ENCODE data around the gene SHISA9.

SHISA9 gene

DNA sequence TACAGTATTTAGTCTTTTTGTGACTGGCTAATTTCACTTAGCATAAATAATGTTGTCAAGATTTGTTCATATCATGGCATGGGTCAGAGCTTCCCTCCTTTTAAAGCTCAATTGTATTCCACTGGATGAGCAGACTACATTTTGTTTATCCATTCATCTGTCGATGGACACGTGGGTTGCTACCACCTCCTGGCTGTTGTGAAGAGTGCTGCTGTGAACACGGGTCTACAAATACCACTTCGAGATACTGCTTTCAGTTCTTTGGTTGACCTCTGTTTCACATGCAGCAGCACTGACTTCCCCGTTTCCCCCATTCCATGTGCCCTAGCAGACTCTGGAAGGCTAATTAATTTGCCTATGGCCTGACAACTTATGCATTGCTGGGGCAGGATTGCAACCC is 285.4 kb downstream of the SHISA9 start:
- TF ChIP-seq SIN3A (IDR thresholded peaks at IDR 0.05; ENCODE audit: borderline replicate concordance, insufficient read depth, low read length) (no peak), FOXP2 (optimal IDR thresholded peaks at IDR 0.05; ENCODE audit: borderline replicate concordance, extremely low read depth, extremely low read length, insufficient read depth) (no peak), POLR2AphosphoS5 (IDR thresholded peaks at IDR 0.05; ENCODE audit: low read depth, low read length) (no peak), TAF1 (IDR thresholded peaks at IDR 0.05; ENCODE audit: borderline replicate concordance, insufficient read depth, low read length) (no peak)
- TF ChIP-seq, protein P1, sequence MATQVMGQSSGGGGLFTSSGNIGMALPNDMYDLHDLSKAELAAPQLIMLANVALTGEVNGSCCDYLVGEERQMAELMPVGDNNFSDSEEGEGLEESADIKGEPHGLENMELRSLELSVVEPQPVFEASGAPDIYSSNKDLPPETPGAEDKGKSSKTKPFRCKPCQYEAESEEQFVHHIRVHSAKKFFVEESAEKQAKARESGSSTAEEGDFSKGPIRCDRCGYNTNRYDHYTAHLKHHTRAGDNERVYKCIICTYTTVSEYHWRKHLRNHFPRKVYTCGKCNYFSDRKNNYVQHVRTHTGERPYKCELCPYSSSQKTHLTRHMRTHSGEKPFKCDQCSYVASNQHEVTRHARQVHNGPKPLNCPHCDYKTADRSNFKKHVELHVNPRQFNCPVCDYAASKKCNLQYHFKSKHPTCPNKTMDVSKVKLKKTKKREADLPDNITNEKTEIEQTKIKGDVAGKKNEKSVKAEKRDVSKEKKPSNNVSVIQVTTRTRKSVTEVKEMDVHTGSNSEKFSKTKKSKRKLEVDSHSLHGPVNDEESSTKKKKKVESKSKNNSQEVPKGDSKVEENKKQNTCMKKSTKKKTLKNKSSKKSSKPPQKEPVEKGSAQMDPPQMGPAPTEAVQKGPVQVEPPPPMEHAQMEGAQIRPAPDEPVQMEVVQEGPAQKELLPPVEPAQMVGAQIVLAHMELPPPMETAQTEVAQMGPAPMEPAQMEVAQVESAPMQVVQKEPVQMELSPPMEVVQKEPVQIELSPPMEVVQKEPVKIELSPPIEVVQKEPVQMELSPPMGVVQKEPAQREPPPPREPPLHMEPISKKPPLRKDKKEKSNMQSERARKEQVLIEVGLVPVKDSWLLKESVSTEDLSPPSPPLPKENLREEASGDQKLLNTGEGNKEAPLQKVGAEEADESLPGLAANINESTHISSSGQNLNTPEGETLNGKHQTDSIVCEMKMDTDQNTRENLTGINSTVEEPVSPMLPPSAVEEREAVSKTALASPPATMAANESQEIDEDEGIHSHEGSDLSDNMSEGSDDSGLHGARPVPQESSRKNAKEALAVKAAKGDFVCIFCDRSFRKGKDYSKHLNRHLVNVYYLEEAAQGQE (IDR thresholded peaks at IDR 0.05; ENCODE audit: insufficient read depth in 1 of 2, low read depth in 2 of 2, low read length in 2 of 2) = no peak

DNA sequence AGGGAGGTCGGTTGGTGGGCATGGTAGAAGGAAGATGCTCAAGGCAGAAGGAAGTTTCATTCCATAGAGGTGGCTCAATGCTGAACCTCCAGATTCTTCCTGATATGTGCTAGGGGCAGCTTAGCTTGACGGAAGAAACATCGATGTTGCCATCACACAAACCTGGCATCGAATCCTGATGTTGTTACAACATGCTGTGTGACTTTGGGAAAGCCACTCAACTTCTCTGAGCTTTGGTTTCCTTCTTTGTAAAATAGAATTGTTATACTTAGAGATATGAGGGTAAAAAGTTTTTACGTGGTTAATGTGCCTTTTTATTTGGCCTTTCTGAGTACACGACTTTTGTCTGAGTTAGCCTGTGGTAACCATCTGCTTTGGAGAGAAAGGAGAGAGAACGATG is 287.9 kb downstream of the SHISA9 start:
- TF ChIP-seq FOXP2 (optimal IDR thresholded peaks at IDR 0.05; ENCODE audit: borderline replicate concordance, extremely low read depth, extremely low read length, insufficient read depth) = no peak
- no peak for TF ChIP-seq POLR2AphosphoS5 (IDR thresholded peaks at IDR 0.05; ENCODE audit: low read depth, low read length)
- TF ChIP-seq, protein P1 (IDR thresholded peaks at IDR 0.05; ENCODE audit: insufficient read depth in 1 of 2, low read depth in 2 of 2, low read length in 2 of 2) = no peak
- TF ChIP-seq SIN3A (IDR thresholded peaks at IDR 0.05; ENCODE audit: borderline replicate concordance, insufficient read depth, low read length) = no peak
- TF ChIP-seq TAF1 (IDR thresholded peaks at IDR 0.05; ENCODE audit: borderline replicate concordance, insufficient read depth, low read length) = no peak

DNA sequence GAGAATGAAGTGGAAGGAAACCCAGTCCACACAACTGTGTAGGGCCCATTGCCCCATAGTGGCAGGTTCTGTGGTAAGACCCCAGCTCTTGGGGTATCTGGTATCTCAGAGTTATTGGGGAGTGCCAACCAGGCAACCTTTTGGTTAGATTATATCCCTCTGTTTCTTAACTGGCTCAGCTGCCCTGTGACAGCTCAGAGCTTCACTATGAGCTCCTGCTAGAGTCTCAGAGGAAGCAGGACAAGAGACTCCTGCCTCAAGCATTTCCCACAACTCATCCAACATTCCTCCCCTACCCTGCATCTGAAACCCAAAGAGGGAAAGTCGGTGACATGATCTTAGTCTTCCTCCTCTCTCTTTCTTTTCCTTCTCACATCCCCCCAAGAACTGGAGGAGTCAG is 292.3 kb downstream of the SHISA9 start:
- TF ChIP-seq TAF1 (IDR thresholded peaks at IDR 0.05; ENCODE audit: borderline replicate concordance, insufficient read depth, low read length) = no peak
- no peak for TF ChIP-seq SIN3A (IDR thresholded peaks at IDR 0.05; ENCODE audit: borderline replicate concordance, insufficient read depth, low read length)
- TF ChIP-seq FOXP2 (optimal IDR thresholded peaks at IDR 0.05; ENCODE audit: borderline replicate concordance, extremely low read depth, extremely low read length, insufficient read depth) = no peak
- TF ChIP-seq, protein P1 (IDR thresholded peaks at IDR 0.05; ENCODE audit: insufficient read depth in 1 of 2, low read depth in 2 of 2, low read length in 2 of 2) = no peak
- no peak for TF ChIP-seq POLR2AphosphoS5 (IDR thresholded peaks at IDR 0.05; ENCODE audit: low read depth, low read length)

DNA sequence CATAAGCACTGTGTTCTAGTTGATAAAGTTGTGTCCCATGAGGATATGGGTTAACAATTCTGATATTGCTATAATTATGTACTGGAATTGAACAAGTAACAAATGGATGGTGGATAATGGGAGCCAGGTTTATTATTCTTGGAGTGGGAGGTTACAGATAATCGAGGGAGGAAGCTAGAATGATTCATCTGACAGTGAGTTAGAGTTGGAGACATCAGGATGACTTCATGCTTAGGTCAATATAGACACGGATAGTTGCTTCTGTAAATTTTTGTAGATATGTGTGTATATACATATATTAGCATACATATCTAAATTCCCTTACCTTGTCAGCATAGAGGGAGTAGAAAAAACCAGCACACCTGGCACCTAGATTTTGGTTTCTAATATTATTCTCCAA is 293.4 kb downstream of the SHISA9 start:
- no peak for TF ChIP-seq POLR2AphosphoS5 (IDR thresholded peaks at IDR 0.05; ENCODE audit: low read depth, low read length)
- TF ChIP-seq FOXP2 (optimal IDR thresholded peaks at IDR 0.05; ENCODE audit: borderline replicate concordance, extremely low read depth, extremely low read length, insufficient read depth) = no peak
- TF ChIP-seq, protein P1 (IDR thresholded peaks at IDR 0.05; ENCODE audit: insufficient read depth in 1 of 2, low read depth in 2 of 2, low read length in 2 of 2) = no peak
- no peak for TF ChIP-seq SIN3A (IDR thresholded peaks at IDR 0.05; ENCODE audit: borderline replicate concordance, insufficient read depth, low read length)
- no peak for TF ChIP-seq TAF1 (IDR thresholded peaks at IDR 0.05; ENCODE audit: borderline replicate concordance, insufficient read depth, low read length)

DNA sequence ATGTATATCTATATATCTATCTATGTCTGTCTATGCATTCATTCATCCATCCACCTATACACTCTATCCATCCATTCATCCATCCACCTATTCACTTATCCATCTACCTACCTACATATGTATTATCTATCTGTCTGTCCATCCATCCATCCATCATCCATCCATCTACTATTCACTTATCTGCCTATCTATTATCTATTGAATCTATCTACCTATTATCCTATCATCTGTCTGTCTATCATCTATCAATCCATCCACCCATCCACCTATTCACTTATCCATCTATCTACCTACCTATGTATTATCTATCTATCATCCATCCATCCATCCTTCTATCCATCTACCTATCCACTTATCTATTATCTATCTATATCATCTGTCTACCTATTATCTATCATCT is 302.3 kb downstream of the SHISA9 start:
- TF ChIP-seq TAF1 (IDR thresholded peaks at IDR 0.05; ENCODE audit: borderline replicate concordance, insufficient read depth, low read length) (no peak), SIN3A (IDR thresholded peaks at IDR 0.05; ENCODE audit: borderline replicate concordance, insufficient read depth, low read length) (no peak), FOXP2 (optimal IDR thresholded peaks at IDR 0.05; ENCODE audit: borderline replicate concordance, extremely low read depth, extremely low read length, insufficient read depth) (no peak), POLR2AphosphoS5 (IDR thresholded peaks at IDR 0.05; ENCODE audit: low read depth, low read length) (no peak)
- TF ChIP-seq, protein P1 (IDR thresholded peaks at IDR 0.05; ENCODE audit: insufficient read depth in 1 of 2, low read depth in 2 of 2, low read length in 2 of 2) = no peak
